ENCODE measurements around the gene ATP8B3. TPM values are rescaled to one million over a fixed set of nuclear protein-coding genes. Genes with fewer than 3 reads are reported as not detected.
A peak's percentile ranks its signal among the peaks of the same experiment; 100 is the strongest.

The ATP8B3 gene
- total and polyA plus RNA-seq, 2 of the 13 experiments (the other 11 are each of a cell fraction or from before 2014, with no cell fraction given) = 2.6 to 5.9 TPM

- TF ChIP-seq KLF16 (CRISPR knock-in tag; IDR thresholded peaks at IDR 0.05) (no peak), PLRG1 (conservative IDR thresholded peaks at IDR 0.05) (no peak), BRCA1 (CRISPR knock-in tag; IDR thresholded peaks at IDR 0.05) (no peak), MTERF4 (CRISPR knock-in tag; IDR thresholded peaks at IDR 0.05) (peak; percentile 76; the same call in 1 of the 2 replicates), ZSCAN30 (CRISPR knock-in tag; IDR thresholded peaks at IDR 0.05) (no peak), CHCHD3 (CRISPR knock-in tag; IDR thresholded peaks at IDR 0.05) (no peak), RBM22 (optimal IDR thresholded peaks at IDR 0.05; ENCODE audit: low read length) (no peak), GABPB1 (CRISPR knock-in tag; IDR thresholded peaks at IDR 0.05) (peak; percentile 60; the same call in 1 of the 2 replicates), ZNF746 (CRISPR knock-in tag; IDR thresholded peaks at IDR 0.05) (no peak), MIER2 (CRISPR knock-in tag; IDR thresholded peaks at IDR 0.05) (no peak), ZNF343 (CRISPR knock-in tag; IDR thresholded peaks at IDR 0.05) (no peak), NR2F6 (IDR thresholded peaks at IDR 0.05) (no peak), NR2F6 (CRISPR knock-in tag; IDR thresholded peaks at IDR 0.05) (no peak), ZNF770 (CRISPR knock-in tag; IDR thresholded peaks at IDR 0.05) (peak; percentile 7; the same call in 1 of the 2 replicates), PATZ1 (CRISPR knock-in tag; IDR thresholded peaks at IDR 0.05) (no peak), PRDM15 (CRISPR knock-in tag; IDR thresholded peaks at IDR 0.05) (no peak), MZF1 (CRISPR knock-in tag; IDR thresholded peaks at IDR 0.05; ENCODE audit: borderline replicate concordance) (no peak), PAWR (CRISPR knock-in tag; IDR thresholded peaks at IDR 0.05; ENCODE audit: borderline replicate concordance) (no peak), MAF1 (CRISPR knock-in tag; IDR thresholded peaks at IDR 0.05; ENCODE audit: borderline replicate concordance) (no peak), ZMYM2 (CRISPR knock-in tag; IDR thresholded peaks at IDR 0.05) (no peak), ZNF784 (CRISPR knock-in tag; IDR thresholded peaks at IDR 0.05; ENCODE audit: borderline replicate concordance) (no peak)
These were observed 35.8 kb upstream of the ATP8B3 start (continued) for GRCh38 chr19:1847684-1848398.
